Hepatocyte (in vitro differentiated cells): Measurements from ENCODE around the gene SNAP29.

Source experiments
- EZH2 ChIP-seq: fragments of 200-600 bp; sonication (generic); IDR thresholded peaks from 2 replicates; pipeline ENCODE4 v1.6.1; 2016; ENCODE audit warnings: antibody characterized with exemption, mild to moderate bottlenecking, borderline replicate concordance
- EZH2phosphoT487 ChIP-seq: fragments of 200-600 bp; sonication (generic); IDR thresholded peaks from one replicate; pipeline ENCODE4 v1.6.1; 2018; ENCODE audit warnings: antibody characterized with exemption, mild to moderate bottlenecking, low read depth, moderate library complexity; ENCODE audit not compliant: unreplicated experiment, severe bottlenecking
- TF ChIP-seq, protein P1 (sequence below): fragments of 200-600 bp; sonication (generic); IDR thresholded peaks from 2 replicates; pipeline ENCODE4 v1.5.1; 2016; ENCODE audit warnings: antibody characterized with exemption, mild to moderate bottlenecking; ENCODE audit not compliant: poor library complexity

DNA sequence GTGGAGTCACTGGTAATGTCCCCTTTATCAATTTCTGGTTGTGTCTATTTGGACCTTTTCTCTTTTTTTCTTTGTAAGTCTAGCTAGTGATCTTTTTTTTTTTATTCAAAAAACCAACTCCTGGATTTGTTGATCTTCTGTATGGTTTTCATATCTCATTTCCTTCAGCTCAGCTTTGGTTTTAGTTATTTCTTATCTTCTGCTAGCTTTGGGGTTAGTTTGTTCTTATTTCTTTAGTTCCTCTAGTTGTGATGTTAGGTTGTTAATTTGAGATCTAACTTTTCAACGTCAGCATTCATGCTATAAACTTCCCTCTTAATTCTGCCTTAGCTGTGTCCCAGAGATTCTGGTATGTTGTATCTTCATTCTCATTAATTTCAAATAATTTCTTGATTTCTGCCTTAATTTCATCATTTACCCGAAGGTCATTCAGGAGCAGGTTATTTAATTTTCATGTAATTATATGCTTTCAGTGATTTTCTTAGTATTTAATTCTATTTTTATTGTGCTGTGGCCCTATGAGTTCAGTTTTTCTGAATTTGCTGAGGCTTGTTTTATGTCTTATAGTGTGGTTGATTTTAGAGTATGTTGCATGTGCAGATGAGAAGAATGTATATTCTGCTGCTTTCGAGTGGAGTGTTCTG lies 29.2 kb upstream of the SNAP29 start:
- TF ChIP-seq, protein P1, sequence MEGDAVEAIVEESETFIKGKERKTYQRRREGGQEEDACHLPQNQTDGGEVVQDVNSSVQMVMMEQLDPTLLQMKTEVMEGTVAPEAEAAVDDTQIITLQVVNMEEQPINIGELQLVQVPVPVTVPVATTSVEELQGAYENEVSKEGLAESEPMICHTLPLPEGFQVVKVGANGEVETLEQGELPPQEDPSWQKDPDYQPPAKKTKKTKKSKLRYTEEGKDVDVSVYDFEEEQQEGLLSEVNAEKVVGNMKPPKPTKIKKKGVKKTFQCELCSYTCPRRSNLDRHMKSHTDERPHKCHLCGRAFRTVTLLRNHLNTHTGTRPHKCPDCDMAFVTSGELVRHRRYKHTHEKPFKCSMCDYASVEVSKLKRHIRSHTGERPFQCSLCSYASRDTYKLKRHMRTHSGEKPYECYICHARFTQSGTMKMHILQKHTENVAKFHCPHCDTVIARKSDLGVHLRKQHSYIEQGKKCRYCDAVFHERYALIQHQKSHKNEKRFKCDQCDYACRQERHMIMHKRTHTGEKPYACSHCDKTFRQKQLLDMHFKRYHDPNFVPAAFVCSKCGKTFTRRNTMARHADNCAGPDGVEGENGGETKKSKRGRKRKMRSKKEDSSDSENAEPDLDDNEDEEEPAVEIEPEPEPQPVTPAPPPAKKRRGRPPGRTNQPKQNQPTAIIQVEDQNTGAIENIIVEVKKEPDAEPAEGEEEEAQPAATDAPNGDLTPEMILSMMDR, result no peak
- TF ChIP-seq EZH2phosphoT487 (no peak), EZH2 (no peak)
